Measurements from ENCODE around the gene DRD4. TPM values are rescaled to one million over a fixed set of nuclear protein-coding genes. Genes with fewer than 3 reads are reported as not detected.

The DRD4 gene
- total and polyA plus RNA-seq, 2 of the 13 experiments (the other 11 are each of a cell fraction or from before 2014, with no cell fraction given): 0.09 to 0.13 TPM

DNA sequence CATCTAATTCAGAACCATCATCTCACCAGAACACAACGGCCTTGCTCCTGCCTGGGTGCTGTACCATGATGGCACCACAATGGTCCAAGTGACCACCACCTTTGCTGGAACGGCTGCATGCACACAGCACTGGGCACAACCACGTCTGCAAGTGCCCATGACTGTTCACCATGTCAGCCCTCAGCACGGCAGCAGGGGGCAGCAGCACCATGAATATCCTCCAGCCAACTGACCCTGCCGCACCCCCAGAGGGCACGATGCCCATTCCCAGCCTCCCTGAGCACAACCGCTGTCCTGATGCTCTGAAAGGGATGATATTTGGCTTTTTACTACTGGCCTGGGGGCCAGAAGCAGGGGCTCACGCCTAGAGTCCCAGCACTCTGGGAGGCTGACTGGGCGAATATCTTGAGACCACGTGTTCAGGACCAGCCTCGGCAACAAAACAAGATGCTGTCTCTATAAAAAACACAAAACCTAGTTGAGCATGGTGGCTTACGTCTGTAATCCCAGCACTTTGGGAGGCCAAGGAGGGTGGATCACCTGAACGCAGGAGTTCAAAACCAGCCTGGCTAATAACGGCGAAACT is 25.7 kb downstream of the DRD4 start (continued):
- TF ChIP-seq, protein P1, sequence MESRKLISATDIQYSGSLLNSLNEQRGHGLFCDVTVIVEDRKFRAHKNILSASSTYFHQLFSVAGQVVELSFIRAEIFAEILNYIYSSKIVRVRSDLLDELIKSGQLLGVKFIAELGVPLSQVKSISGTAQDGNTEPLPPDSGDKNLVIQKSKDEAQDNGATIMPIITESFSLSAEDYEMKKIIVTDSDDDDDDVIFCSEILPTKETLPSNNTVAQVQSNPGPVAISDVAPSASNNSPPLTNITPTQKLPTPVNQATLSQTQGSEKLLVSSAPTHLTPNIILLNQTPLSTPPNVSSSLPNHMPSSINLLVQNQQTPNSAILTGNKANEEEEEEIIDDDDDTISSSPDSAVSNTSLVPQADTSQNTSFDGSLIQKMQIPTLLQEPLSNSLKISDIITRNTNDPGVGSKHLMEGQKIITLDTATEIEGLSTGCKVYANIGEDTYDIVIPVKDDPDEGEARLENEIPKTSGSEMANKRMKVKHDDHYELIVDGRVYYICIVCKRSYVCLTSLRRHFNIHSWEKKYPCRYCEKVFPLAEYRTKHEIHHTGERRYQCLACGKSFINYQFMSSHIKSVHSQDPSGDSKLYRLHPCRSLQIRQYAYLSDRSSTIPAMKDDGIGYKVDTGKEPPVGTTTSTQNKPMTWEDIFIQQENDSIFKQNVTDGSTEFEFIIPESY (CRISPR knock-in tag; IDR thresholded peaks at IDR 0.05): peak; percentile 54; the same call in 1 of the 2 replicates
- TF ChIP-seq ZC3H13 (CRISPR knock-in tag; IDR thresholded peaks at IDR 0.05) (no peak), SSRP1 (CRISPR knock-in tag; IDR thresholded peaks at IDR 0.05) (no peak), ZFP36 (IDR thresholded peaks at IDR 0.05; ENCODE audit: borderline replicate concordance, low read depth, low read length, partially characterized antibody) (no peak), ZNF431 (CRISPR knock-in tag; IDR thresholded peaks at IDR 0.05; ENCODE audit: borderline replicate concordance, low read depth) (no peak), ISX (CRISPR knock-in tag; conservative IDR thresholded peaks at IDR 0.05) (no peak), ZNF768 (CRISPR knock-in tag; IDR thresholded peaks at IDR 0.05) (no peak), ASH2L (IDR thresholded peaks at IDR 0.05; ENCODE audit: insufficient read length, low read depth, low read length) (no peak), ZNF781 (CRISPR knock-in tag; IDR thresholded peaks at IDR 0.05; ENCODE audit: borderline replicate concordance, not compliant biosample characterization) (peak; percentile 37), RAD21 (CRISPR knock-in tag; IDR thresholded peaks at IDR 0.05) (peak; percentile 80), ZNF260 (CRISPR knock-in tag; IDR thresholded peaks at IDR 0.05; ENCODE audit: borderline replicate concordance, low read depth) (no peak), JDP2 (CRISPR knock-in tag; IDR thresholded peaks at IDR 0.05; ENCODE audit: borderline replicate concordance) (no peak)
- TF ChIP-seq, protein P2, sequence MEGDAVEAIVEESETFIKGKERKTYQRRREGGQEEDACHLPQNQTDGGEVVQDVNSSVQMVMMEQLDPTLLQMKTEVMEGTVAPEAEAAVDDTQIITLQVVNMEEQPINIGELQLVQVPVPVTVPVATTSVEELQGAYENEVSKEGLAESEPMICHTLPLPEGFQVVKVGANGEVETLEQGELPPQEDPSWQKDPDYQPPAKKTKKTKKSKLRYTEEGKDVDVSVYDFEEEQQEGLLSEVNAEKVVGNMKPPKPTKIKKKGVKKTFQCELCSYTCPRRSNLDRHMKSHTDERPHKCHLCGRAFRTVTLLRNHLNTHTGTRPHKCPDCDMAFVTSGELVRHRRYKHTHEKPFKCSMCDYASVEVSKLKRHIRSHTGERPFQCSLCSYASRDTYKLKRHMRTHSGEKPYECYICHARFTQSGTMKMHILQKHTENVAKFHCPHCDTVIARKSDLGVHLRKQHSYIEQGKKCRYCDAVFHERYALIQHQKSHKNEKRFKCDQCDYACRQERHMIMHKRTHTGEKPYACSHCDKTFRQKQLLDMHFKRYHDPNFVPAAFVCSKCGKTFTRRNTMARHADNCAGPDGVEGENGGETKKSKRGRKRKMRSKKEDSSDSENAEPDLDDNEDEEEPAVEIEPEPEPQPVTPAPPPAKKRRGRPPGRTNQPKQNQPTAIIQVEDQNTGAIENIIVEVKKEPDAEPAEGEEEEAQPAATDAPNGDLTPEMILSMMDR (CRISPR knock-in tag; IDR thresholded peaks at IDR 0.05): peak; percentile 91
- TF ChIP-seq, protein P3, sequence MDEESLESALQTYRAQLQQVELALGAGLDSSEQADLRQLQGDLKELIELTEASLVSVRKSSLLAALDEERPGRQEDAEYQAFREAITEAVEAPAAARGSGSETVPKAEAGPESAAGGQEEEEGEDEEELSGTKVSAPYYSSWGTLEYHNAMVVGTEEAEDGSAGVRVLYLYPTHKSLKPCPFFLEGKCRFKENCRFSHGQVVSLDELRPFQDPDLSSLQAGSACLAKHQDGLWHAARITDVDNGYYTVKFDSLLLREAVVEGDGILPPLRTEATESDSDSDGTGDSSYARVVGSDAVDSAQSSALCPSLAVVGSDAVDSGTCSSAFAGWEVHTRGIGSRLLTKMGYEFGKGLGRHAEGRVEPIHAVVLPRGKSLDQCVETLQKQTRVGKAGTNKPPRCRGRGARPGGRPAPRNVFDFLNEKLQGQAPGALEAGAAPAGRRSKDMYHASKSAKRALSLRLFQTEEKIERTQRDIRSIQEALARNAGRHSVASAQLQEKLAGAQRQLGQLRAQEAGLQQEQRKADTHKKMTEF (CRISPR knock-in tag; IDR thresholded peaks at IDR 0.05): 0 out of 2 replicates have a peak, but pooled peaks have one; percentile 23
- TF ChIP-seq, protein P4, sequence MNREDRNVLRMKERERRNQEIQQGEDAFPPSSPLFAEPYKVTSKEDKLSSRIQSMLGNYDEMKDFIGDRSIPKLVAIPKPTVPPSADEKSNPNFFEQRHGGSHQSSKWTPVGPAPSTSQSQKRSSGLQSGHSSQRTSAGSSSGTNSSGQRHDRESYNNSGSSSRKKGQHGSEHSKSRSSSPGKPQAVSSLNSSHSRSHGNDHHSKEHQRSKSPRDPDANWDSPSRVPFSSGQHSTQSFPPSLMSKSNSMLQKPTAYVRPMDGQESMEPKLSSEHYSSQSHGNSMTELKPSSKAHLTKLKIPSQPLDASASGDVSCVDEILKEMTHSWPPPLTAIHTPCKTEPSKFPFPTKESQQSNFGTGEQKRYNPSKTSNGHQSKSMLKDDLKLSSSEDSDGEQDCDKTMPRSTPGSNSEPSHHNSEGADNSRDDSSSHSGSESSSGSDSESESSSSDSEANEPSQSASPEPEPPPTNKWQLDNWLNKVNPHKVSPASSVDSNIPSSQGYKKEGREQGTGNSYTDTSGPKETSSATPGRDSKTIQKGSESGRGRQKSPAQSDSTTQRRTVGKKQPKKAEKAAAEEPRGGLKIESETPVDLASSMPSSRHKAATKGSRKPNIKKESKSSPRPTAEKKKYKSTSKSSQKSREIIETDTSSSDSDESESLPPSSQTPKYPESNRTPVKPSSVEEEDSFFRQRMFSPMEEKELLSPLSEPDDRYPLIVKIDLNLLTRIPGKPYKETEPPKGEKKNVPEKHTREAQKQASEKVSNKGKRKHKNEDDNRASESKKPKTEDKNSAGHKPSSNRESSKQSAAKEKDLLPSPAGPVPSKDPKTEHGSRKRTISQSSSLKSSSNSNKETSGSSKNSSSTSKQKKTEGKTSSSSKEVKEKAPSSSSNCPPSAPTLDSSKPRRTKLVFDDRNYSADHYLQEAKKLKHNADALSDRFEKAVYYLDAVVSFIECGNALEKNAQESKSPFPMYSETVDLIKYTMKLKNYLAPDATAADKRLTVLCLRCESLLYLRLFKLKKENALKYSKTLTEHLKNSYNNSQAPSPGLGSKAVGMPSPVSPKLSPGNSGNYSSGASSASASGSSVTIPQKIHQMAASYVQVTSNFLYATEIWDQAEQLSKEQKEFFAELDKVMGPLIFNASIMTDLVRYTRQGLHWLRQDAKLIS (CRISPR knock-in tag; IDR thresholded peaks at IDR 0.05): no peak
- TF ChIP-seq, protein P5, sequence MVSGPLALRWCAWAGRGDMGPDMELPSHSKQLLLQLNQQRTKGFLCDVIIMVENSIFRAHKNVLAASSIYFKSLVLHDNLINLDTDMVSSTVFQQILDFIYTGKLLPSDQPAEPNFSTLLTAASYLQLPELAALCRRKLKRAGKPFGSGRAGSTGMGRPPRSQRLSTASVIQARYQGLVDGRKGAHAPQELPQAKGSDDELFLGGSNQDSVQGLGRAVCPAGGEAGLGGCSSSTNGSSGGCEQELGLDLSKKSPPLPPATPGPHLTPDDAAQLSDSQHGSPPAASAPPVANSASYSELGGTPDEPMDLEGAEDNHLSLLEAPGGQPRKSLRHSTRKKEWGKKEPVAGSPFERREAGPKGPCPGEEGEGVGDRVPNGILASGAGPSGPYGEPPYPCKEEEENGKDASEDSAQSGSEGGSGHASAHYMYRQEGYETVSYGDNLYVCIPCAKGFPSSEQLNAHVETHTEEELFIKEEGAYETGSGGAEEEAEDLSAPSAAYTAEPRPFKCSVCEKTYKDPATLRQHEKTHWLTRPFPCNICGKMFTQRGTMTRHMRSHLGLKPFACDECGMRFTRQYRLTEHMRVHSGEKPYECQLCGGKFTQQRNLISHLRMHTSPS (CRISPR knock-in tag; IDR thresholded peaks at IDR 0.05; ENCODE audit: low read depth): peak; percentile 79; the same call in 1 of the 2 replicates

All from HepG2 (cell line).